Fibroblast of skin of abdomen (primary cell): ENCODE data around the gene EML4.

ENCODE experiments used
- DNase-seq: peaks from one replicate; pipeline ENCODE4 v3.0.0-alpha.2; 2013

EML4 gene

DNA sequence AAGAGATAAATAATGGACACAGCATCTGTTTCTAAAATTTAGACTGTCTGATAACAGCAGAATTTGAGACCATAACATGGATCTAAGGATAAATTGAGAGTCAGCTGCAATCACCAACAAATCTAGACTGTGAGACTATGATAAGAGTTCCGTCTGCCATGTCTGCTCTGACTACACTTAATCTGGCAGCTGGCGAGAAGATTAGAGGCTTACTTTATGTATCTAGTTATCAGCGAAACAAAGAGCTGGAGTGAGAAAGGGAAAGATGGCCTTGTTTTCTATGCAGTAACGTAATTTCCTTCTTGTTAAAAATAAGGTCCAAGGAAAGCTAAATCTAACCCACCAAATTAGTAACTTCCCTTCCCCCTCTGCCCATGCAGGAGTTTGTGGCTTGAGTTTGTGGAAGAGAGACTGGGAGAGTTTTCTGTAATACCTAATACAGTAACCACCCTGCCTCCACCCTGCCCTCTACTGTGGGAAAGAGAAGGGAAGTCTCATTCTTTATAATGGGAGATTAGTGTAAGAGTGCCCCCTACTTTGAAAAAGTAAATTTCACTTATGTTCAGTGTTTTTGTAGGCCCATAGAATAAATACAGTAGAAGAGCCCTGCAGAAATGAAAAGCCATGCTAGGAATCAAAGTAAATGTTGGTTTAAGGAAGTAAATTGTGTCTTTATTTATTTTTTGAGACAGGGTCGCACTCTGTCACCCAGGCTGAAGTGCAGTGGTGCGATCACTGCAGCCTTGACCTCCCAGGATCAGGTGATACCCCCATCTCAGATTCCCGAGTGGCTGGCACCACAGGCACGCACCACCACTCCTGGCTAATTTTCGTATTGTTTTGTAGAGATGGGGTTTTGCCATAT, 27.5 kb downstream of the EML4 start:
- peak; percentile 65 for DNase-seq

DNA sequence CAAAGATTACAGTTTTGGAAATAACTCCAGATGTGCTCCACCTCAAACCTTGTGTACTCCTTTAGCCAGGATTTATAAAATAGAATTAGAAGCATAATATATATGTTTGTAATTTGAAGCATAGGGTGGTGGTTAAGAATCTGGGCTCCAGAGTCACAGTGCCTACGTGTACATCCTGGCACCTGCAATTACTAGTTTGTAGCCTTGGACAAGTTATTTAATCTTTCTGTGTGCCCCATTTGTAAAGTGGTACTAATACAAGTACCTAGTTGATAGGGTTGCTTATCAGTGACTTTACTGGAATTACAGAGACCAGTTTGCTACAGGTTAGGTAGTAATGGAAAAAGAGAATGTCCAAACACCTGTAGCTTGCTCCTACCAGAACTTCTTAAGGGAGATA, 28.6 kb downstream of the EML4 start:
- no peak for DNase-seq

DNA sequence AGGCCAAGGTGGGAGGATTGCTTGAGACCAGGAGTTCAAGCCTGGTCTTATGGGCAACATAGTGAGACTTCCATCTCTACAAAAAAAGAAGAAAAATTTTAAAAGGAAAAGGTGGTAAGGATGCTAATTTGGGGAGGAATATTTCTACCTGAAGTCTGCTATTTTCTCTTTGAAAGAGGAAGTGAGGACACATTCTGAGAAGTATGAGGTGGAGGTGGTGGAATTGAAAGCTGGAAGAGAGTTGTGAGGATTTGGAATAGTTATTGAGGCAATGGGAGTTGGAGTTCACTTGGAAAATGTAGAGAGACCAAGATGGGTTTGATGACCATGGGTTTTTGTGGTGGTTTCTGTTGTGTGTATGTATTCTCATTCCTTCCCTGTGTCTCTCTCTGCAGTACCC, 29.3 kb downstream of the EML4 start:
- no peak for DNase-seq

DNA sequence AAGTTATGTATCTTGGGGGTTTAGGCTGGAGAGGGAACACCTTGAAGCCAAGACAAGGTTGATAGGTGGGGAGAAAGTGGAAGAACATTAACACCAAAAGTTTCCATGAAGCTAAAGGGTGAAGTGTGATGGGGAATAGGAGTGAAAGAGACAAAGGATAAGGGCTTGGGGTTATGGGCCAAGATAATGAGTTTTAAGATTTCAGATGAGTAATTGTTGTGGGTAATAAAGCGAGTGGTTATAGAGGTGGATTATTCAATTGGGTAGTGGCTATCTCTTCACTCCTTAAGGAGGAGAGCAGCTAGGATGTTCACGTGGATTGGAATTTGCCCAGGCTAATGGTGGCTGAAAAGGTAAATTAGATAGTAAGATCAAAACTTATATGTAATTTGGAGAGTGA, 29.8 kb downstream of the EML4 start:
- no peak for DNase-seq

DNA sequence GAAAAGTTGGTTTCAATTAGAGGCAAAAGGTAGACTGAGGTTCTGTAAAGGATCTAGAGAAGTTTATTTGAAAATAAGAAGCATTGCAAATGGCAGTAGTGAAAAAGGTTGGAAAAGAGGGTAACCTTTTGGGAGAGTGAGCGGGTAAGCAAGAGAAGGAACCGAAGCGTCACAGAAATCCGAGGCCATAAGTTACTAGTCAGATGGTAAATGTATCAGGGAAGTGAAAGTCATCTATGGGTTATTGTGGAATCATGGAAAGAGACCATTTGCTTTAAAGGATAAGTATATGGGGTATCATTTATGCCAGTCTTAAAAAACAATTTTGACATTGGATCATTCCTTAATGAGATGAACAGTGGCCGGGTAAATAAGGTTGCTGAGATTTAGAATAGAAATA, 30.5 kb downstream of the EML4 start:
- no peak for DNase-seq

DNA sequence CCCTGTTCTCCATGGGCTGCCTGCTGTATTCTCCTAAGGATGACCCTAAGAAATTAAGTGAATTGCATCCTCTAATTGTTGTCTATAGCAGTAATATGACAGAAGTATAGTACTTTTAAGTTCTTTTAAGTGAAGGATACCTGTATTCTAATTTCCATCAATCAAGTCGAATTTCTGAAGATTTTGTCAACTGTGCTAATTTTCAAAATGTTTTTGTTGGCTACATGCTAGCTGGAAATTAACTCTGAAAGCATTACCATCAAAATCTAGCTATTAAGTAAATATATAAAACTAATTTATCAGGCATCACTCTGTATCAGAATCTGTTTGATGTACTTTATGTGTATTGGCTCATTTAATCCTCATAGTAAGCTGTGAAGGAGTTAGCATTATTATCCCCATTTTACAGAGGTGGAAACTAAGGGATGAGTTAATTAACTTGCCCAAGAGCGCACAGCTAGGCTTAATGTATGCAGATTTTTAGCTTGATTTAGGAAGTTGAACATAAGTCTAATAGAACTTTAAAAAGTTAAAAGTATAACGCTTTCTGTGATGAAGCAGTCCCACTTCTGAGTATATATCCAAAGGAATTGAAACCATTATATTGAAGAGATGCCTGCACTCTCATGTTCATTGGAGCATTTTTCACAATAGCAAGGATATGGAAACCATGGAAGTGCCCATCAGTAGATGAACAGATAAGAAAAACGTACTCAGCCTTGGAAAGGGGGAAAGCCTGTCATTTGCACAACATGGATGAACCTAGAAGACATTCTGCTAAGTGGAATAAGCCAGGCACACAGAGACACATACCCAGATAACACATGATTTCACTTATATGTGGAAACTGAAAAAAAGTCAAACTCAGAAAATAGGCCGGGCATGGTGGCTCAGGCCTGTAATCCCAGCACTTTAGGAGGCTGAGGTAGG, 32.0 kb downstream of the EML4 start:
- no peak for DNase-seq

DNA sequence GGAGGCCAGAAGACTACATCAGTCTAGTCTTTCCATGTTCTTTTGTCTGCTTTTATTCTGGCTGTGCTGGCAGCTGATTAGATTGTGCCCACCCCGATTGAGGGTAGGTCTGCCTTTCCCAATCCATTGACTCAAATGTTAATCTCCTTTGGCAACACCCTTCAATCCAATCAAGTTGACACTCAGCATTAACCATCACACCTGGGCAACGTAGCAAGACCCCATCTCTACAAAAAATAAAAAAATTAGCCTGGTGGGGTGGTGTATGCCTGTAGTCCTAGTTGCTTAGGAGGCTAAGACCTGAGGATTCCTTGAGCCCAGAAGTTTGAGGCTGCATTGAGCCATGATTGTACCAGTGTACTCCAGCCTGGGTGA, 33.5 kb downstream of the EML4 start:
- DNase-seq: no peak

DNA sequence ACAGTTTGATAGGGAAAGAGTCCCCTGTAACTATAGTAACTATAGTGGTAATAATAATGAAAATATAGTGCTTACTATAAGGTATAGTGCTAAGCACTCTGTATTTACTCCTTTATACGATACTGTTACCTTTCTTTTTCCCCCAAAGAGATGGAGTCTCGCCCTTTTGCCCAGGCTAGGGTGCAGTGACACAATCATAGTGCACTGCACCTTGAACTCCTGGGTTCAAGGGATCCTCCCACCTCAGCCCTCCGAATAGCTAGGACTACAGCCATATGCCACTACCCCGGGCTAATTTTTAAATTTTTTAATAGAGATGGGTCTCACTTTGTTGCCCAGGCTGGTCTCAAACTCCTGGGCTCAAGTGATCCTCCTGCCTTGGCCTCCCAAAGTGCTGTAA, 34.6 kb downstream of the EML4 start:
- no peak for DNase-seq

DNA sequence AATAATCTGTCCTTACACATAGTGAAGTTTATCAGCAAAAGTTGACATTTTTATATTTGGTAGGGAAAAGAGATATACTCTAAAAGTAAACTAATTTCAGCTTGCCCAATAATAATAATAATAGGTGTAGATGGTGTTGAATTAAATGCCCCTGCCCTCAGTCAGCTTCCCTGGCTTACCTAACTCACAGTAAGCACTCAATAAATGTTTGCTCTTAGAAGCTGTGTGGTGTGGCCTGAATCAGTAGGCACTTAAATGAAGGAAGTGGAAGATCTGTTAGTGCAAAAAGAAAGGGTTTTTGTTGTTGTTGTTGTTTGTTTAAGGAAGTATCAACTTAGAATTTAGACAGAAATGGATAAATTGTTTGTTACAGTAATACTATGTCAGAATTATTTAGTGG, 36.2 kb downstream of the EML4 start:
- no peak for DNase-seq

DNA sequence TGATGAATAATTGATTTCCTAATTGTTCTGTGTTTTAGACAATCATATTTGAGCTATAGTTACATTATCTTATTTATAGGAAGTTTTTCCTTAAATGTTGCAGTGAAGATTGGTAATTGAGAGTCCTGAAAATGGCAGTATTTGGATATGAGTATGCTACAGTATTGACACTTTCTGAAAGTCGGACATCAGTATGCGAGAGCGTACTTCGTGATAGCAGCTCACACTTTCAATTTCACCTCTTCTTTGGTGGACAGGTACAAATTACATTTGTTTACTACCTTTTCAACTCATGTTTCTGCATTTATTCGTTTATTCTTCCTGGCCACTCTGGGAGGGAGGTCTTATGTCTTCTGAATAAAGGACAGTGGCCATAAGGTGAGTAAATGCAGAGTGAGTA, 38.7 kb downstream of the EML4 start:
- no peak for DNase-seq

DNA sequence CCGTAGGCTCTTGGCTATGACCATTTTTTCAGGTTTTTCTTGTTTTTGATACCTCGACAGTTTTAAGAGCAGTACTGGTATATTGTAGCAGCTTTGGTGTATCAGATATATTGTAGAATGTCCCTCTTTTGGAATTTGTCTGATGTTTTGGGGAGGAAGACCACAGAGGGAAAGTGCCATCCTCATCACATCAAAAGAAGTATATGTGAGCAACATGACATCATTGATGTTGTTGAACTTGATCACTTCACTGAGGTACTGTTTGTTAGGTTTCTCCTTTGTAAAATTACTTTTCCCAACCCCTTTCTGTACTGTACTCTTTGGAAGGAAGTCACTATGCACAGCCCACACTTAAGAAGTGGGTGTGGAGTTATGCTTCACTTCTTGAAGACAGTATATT, 41.0 kb downstream of the EML4 start:
- DNase-seq: no peak

DNA sequence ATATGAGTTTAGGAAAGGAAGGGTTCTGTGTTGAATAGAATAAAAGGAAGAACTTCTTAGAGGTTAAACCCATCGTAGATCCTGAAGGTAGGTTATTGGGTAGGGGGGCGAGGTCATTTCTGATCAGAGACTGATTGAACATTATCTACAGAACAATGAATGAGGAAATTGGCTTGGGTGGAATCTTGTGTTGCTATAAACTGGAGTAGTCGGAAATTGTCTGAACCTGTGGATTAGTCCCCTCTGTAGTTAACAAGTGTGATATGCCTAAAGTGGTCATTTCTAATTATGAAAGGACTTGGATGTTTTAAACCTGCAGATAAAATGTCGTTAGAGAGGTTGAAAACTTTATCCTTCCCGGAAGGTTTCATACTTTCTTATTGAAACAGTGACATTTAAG, 42.1 kb downstream of the EML4 start:
- no peak for DNase-seq

DNA sequence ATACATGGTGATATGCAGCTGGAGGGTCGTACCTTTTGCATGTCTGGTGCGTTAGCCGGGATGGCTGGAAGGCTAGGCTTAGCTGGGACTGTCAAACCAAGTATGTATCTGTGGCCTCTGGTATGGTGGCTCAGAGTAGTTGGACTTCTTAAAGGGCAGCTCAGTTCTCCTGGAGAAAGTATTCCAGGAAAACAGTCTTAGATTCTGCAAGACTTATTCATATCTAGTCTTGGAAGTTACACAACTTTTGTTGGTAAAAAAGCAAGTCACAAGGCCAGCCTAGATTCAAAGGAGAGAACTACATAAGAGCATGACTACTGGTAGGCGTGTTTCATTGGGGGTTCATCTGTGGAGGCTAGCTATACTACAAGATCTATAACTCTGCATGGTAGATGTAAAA, 45.5 kb downstream of the EML4 start:
- no peak for DNase-seq

DNA sequence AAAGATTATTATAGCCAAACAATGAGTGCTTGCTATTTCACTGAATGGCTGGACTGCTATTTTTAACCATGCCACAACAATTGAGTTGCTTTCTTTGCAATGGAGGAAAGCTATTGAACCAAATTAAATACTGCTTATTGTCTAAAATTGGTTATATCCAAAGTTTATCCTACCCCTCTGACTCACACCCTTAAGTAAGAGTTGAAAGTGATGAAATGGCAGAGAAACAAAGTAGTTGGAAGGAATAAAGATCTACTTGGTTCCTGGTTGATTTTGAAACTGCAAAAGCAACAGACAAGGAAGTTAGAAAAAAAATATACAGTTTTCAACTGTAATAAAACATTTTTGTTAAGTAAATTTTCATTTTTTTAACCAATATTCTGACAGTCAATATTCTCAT, 47.5 kb downstream of the EML4 start:
- peak; percentile 71 for DNase-seq

DNA sequence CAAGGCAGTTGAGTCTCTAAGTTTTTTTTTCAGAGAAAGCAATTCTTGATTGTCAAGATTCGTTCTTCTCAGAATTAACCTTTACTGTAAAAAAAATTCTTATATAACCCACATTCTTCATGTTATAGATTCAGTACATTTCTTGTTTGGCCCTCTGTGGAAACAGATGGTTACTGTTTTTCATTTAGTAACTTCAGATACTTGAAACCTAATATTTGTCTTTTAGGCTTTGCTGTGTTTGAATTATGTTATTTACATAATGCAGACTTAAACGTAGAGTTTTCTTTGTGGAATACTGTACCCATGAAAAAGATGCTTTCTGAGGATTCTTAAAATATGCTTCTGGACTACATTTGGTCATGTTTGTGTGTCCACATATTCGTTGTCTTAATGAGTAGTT, 48.2 kb downstream of the EML4 start:
- DNase-seq: no peak

DNA sequence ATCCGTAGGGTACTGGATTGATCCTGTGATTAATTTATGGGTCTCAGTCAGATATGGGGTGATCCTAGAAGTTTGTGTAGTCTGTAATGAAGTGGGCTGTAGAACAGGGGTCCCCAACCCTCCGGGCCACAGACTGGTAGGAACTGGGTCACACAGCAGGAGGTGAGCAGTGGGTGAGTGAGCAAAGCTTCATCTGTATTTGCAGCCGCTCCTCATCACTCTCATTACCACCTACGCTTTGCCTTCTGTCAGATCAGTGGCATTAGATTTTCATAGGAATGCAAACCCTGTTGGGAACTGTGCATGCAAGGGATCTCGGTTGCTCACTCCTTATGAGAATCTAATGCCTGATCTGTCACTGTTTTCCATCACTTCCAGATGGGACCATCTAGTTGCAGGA, 48.8 kb downstream of the EML4 start:
- no peak for DNase-seq

DNA sequence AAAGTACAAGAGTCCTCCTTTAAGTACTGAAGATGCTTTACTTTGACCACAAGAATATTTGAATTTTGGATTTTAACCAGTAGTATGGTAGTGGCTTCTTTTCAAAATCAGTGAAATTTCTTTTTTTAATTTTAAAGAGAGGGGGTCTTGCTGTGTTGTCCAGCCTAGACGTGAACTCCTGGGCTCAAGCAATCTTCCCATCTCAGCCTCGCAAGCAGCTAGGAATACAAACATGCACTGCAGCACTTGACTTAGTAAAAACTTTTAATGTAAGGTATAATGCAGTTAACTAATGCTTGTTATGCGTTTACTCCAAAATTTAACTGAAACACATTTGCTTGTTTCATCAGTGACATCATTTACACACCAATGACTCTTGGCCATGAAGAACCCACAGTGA, 49.6 kb downstream of the EML4 start:
- no peak for DNase-seq

DNA sequence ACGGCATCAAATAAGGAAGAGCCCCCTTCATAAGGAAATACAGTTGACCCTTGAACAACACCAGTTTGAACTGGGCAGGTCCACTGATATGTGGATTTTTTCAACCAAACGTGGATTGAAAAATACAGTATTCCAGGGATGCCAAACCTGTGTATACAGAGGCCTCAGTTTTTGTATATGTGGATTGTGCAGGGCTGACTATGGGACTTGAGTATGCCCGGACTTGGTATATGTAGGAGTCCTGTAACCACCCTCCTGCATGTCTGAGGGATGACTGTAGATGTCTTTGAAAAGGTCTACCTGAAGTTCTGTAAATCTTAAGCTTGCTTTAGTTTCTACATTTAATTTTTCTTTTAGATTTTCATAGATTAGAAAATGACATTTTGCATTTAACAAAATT, 50.0 kb downstream of the EML4 start:
- no peak for DNase-seq

DNA sequence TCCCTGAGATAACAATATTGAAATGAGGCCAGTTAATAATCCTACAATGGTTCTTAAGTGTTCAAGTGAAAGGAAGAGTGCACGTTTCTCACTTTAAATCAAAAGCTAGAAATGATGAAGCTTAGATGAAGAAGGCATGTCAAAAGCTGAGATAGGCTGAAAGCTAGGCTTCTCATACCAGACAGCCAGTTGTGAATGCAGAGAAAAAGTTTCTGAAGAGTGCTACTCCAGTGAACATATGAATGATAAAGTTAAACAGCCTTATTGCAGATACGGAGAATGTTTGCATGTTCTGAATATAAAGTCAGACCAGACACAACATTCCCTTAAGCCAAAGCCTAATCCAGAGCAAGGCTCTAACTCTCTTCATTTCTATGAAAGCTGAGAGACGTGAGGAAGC, 51.4 kb downstream of the EML4 start:
- no peak for DNase-seq

DNA sequence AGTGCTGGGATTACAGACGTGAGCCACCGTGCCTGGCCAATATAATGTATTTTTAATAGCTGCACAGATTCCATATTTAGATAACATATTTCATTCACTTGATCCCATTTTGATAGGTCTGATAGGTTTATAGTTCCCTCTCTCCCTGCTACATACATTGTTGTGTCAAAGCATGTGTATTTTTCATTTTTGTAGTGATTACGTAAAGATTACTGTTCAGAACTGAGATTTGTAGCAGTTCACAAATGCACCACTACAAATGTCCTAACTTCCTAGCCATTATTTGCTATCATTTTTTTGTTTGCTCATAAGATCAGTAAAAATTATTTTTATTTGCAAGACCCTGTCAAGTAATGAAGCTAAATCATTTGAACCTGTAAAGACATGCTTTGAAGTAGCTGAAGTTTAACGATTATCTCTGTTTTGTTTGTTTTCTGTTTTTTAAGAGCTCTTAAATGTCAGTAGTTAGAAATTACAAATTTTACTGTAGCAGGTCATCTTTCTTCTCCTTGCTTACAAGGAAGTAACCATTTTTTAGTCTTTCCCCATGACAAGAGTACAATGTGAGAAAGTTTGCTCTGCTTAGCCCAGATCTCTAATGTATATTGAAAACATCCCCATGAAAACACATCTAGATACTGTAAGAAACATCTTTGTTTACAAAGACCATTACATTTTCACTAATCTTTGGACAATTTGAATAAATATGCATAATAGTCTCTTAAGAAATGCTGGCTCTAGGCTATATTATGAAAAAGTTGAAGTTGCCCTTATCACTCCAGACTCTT, 54.1 kb downstream of the EML4 start:
- no peak for DNase-seq

DNA sequence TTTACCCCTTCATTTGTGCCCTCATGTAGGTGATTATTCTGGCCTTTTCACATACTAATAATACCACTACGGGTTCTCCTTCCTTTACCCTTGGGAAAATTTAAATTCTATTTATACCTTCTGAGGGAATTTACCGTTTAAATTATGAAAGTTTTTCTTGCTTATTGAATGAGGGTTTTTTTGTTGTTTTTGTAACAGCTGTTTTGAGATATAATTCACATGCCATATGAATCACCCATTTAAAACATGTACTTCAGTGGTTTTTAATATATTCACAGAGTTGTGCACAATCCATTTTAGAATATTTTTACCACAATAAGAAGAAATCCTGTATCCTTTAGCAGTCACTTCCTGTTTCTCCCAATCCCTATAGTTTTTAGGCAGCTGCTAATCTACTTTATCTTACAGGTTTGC, 54.7 kb downstream of the EML4 start:
- peak; percentile 42 for DNase-seq

DNA sequence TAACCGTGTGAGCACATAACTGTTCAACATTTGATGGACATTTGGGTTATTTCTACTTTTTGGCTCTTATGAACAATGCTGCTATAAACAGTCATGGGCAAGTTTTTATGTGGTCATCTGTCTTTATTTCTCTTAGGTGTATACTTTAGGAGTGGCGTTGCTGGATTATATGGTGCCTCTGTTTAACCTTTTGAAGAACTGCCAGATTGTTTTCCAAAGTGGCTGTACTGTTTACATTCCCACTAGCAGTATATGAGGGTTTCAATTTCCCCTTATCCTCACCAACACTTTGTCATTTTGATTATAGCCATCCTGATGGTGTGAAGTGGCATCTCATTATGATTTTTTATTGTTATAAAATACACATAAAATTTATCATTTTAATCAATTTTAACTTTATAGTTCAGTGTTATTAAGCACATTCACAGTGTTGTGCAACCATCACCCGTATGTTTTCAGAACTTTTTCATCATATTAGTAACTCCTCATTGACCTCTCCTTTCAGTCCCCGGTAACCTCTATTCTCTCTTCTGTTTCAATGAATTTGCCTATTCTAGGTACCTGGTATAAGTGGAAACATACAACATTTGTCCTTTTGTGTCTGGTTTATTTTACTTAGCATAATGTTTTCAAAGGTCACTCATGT, 55.4 kb downstream of the EML4 start:
- no peak for DNase-seq

DNA sequence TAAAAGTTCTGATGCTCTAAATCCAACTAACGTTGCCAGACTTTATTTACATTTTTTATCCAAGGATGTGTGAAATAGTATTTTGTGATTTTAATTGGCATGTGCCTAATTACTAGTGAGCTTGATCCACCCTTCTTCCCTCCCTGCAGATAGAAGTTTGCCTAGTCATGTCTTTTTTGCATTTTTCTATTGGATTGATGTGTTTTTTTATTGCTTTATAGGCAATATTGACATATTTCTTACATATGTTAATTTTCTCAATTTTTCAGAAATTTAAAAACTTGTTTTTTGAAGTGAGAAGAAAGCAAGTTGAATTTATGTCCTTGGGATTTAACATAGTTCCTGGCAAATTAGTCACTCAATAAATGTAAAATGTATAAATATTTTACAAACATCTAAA, 56.4 kb downstream of the EML4 start:
- DNase-seq: no peak
